HepG2 (cell line): ENCODE data around the gene MAP3K8. TPM values are rescaled to one million over a fixed set of nuclear protein-coding genes. Genes with fewer than 3 reads are reported as not detected.

Source experiments
- ATM ChIP-seq: fragments of 450-650 bp; IDR thresholded peaks from 2 replicates; pipeline ENCODE4 v1.7.1; 2017; ENCODE audit warnings: mild to moderate bottlenecking, borderline replicate concordance
- CC2D1A ChIP-seq: sonication (generic); formaldehyde crosslinking; IDR thresholded peaks from 2 replicates; pipeline ENCODE4 v1.8.1; 2023; ENCODE audit warnings: mild to moderate bottlenecking, missing genetic modification reagents
- CREB1 ChIP-seq, 2 experiments: fragments of 450-650 bp in 1 of 2; IDR thresholded peaks; 2 replicates each; pipeline ENCODE4 v1.6.1; 2016 to 2017; ENCODE audit warnings: control low read depth in 1 of 2, mild to moderate bottlenecking in 1 of 2, missing compliant biosample characterization in 1 of 2, missing genetic modification characterization in 1 of 2
- ELF4 ChIP-seq: sonication (generic); formaldehyde crosslinking; IDR thresholded peaks from 2 replicates; pipeline ENCODE4 v1.5.0; 2020; ENCODE audit warnings: missing genetic modification reagents, mild to moderate bottlenecking, moderate library complexity, borderline replicate concordance
- FOXJ3 ChIP-seq: sonication (generic); formaldehyde crosslinking; IDR thresholded peaks from 2 replicates; pipeline ENCODE4 v1.4.0; 2020; ENCODE audit warnings: missing genetic modification reagents, mild to moderate bottlenecking, borderline replicate concordance
- HNF4A ChIP-seq: sonication (generic); formaldehyde crosslinking; IDR thresholded peaks from 2 replicates; pipeline ENCODE4 v1.4.0; 2020; ENCODE audit warnings: missing genetic modification reagents
- MAFG ChIP-seq: sonication (generic); formaldehyde crosslinking; IDR thresholded peaks from 2 replicates; pipeline ENCODE4 v1.5.1; 2020; ENCODE audit warnings: mild to moderate bottlenecking, missing genetic modification reagents
- NCOR1 ChIP-seq: fragments of 200-600 bp; sonication (generic); IDR thresholded peaks from 2 replicates; pipeline ENCODE4 v1.7.0; 2017; ENCODE audit warnings: antibody characterized with exemption, low read length, borderline replicate concordance
- RARA ChIP-seq: IDR thresholded peaks from 2 replicates; pipeline ENCODE4 v1.6.1; 2016; ENCODE audit warnings: missing genetic modification reagents, missing compliant biosample characterization
- SOX13 ChIP-seq, 3 experiments: fragments of 450-650 bp in 1 of 3; sonication (generic) in 1 of 3; formaldehyde crosslinking in 1 of 3; IDR thresholded peaks in 2 of 3; conservative IDR thresholded peaks in 1 of 3; 2 replicates each; pipeline versions ENCODE4 v1.5.0 to v1.6.1; 2016 to 2020; ENCODE audit warnings: antibody characterized with exemption in 1 of 3, mild to moderate bottlenecking in 1 of 3, missing compliant biosample characterization in 1 of 3, missing genetic modification reagents in 1 of 3, moderate library complexity in 1 of 3
- SRSF1 ChIP-seq: fragments of 200-400 bp; formaldehyde crosslinking; optimal IDR thresholded peaks from 2 replicates; pipeline ENCODE3; 2017; ENCODE audit warnings: mild to moderate bottlenecking, low read depth, low read length, moderate library complexity
- SUZ12 ChIP-seq: fragments of 150-350 bp; IDR thresholded peaks from 2 replicates; pipeline ENCODE4 v1.6.1; 2014; ENCODE audit warnings: low read depth, low read length
- TBX3 ChIP-seq: fragments of 450-650 bp; IDR thresholded peaks from 2 replicates; pipeline ENCODE4 v1.6.1; 2017; ENCODE audit warnings: antibody characterized with exemption, mild to moderate bottlenecking, inconsistent platforms, borderline replicate concordance
- ZNF296 ChIP-seq: sonication (generic); formaldehyde crosslinking; conservative IDR thresholded peaks from 2 replicates; pipeline ENCODE4 v1.5.0; 2020; ENCODE audit warnings: mild to moderate bottlenecking, missing genetic modification reagents
- ZNF337 ChIP-seq: sonication (generic); formaldehyde crosslinking; IDR thresholded peaks from 2 replicates; pipeline ENCODE4 v1.5.1; 2020; ENCODE audit warnings: missing genetic modification reagents, low read depth, mild to moderate bottlenecking, borderline replicate concordance
- ZNF530 ChIP-seq: sonication (generic); formaldehyde crosslinking; IDR thresholded peaks from 2 replicates; pipeline ENCODE4 v1.5.0; 2020; ENCODE audit warnings: low read depth, mild to moderate bottlenecking, missing genetic modification reagents
- ZNF562 ChIP-seq: sonication (generic); formaldehyde crosslinking; IDR thresholded peaks from 2 replicates; pipeline ENCODE4 v1.8.0; 2022; ENCODE audit warnings: missing genetic modification reagents, borderline replicate concordance
- ZNF567 ChIP-seq: sonication (generic); formaldehyde crosslinking; IDR thresholded peaks from 2 replicates; pipeline ENCODE4 v1.8.1; 2023; ENCODE audit warnings: mild to moderate bottlenecking, missing genetic modification reagents, borderline replicate concordance
- ZNF605 ChIP-seq: sonication (generic); formaldehyde crosslinking; IDR thresholded peaks from 2 replicates; pipeline ENCODE4 v1.8.0; 2022; ENCODE audit warnings: mild to moderate bottlenecking, missing genetic modification reagents
- ZNF709 ChIP-seq: sonication (generic); formaldehyde crosslinking; IDR thresholded peaks from 2 replicates; pipeline ENCODE4 v1.5.0; 2020; ENCODE audit warnings: mild to moderate bottlenecking, missing genetic modification reagents
- ZNF781 ChIP-seq: sonication (generic); formaldehyde crosslinking; IDR thresholded peaks from 2 replicates; pipeline ENCODE4 v1.5.1; 2020; ENCODE audit warnings: borderline replicate concordance, mild to moderate bottlenecking, missing genetic modification reagents; ENCODE audit errors: not compliant biosample characterization
- polyA plus RNA-seq, 8 experiments: library from polyadenylated mRNA; depleted of rRNA in 3 of 8; stranded (reverse) in 7 of 8; unstranded in 1 of 8; fragments of >200 nt; fragmentation: Illumina TruSeq in 4 of 8; extraction: Trizol in 4 of 8; gene quantifications; 2 replicates each; pipeline versions ENCODE4 v1.2.1 to v1.2.3, GENCODE V29; 2011 to 2016; ENCODE audit warnings: low read depth in 4 of 8, missing spikeins in 1 of 8, mixed read lengths in 1 of 8; ENCODE audit not compliant: insufficient read depth in 1 of 8
- total RNA-seq, 5 experiments: library from RNA; depleted of rRNA; stranded (reverse); fragments of >200 nt; fragmentation: Illumina TruSeq; extraction: Trizol; gene quantifications; 2 replicates each; pipeline ENCODE4 v1.2.3, GENCODE V29; 2016; ENCODE audit warnings: low read depth in 1 of 5
- TF ChIP-seq, protein P1 (sequence below): sonication (generic); formaldehyde crosslinking; IDR thresholded peaks from 2 replicates; pipeline ENCODE4 v1.5.1; 2020; ENCODE audit warnings: missing genetic modification reagents, mild to moderate bottlenecking, borderline replicate concordance
- TF ChIP-seq, protein P2 (sequence below): sonication (generic); formaldehyde crosslinking; IDR thresholded peaks from 2 replicates; pipeline ENCODE4 v1.4.0; 2020; ENCODE audit warnings: missing genetic modification reagents, borderline replicate concordance

Gene MAP3K8
- total and polyA plus RNA-seq, 2 of the 13 experiments (the other 11 are each of a cell fraction or from before 2014, with no cell fraction given) = 19.3 to 37.9 TPM

DNA sequence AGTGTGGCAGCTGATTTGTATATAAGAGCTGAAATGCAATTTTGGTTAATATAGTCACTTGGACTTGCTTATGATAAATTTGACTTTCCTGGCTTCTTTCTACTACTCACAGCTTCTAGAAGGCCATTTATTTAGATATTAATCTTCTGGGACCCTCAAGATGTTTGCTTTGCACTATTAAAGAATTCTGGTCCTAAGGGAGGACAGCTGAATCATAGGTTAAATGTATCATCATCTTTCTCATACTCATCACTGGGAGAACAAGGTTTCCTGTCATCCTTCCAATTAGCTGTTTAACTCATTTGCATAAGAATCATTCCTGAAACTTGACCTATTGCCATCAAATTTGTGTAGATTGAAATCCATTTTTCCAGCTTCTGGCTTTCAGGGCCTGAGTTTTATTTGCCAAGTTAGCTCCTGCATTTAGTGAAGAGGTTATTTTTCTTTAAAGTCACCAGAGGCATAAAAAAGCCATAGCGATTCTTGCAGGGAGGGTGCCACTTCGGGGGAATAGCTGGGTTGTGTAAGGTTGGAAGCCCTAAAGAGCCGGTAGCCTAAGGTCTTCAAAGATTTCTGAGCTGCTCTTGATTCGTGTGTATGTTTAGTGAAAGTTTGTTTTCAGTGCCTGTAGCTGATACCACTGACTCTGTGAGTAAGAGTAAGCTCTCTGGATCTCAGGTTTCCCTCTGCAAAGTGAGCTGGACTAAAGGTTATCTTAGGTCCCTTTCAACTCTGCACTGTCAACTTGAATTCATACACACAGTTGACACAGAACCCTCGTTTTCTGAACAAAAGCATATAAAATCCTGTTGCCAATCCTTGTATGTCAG lies 4.3 kb downstream of the MAP3K8 start (continued):
- TF ChIP-seq ZNF781 (CRISPR knock-in tag) (no peak), CC2D1A (0 out of 2 replicates have a peak, but pooled peaks have one; percentile 45), SUZ12 (no peak), CREB1 (IDR thresholded peaks at IDR 0.05) (no peak), CREB1 (CRISPR knock-in tag; IDR thresholded peaks at IDR 0.05) (peak; percentile 54), SRSF1 (no peak), ZNF562 (CRISPR knock-in tag) (no peak), ZNF337 (0 out of 2 replicates have a peak, but pooled peaks have one; percentile 64), HNF4A (peak; percentile 71), ZNF530 (no peak), ZNF296 (CRISPR knock-in tag) (no peak), TBX3 (no peak), ELF4 (CRISPR knock-in tag) (no peak), ZNF709 (CRISPR knock-in tag) (no peak), NCOR1 (peak; percentile 73; the same call in 1 of the 2 replicates), MAFG (CRISPR knock-in tag) (no peak), ZNF567 (CRISPR knock-in tag) (no peak), FOXJ3 (CRISPR knock-in tag) (peak; percentile 83; the same call in 1 of the 2 replicates), SOX13 (IDR thresholded peaks at IDR 0.05) (no peak), SOX13 (CRISPR knock-in tag; conservative IDR thresholded peaks at IDR 0.05 in 1 of 2, IDR thresholded peaks at IDR 0.05 in 1 of 2) (peak in 1 of 2 experiments; percentile 82; a peak in 2 of 4 replicates), ATM (no peak), RARA (CRISPR knock-in tag) (peak; percentile 73), ZNF605 (CRISPR knock-in tag) (no peak)
- TF ChIP-seq, protein P1, sequence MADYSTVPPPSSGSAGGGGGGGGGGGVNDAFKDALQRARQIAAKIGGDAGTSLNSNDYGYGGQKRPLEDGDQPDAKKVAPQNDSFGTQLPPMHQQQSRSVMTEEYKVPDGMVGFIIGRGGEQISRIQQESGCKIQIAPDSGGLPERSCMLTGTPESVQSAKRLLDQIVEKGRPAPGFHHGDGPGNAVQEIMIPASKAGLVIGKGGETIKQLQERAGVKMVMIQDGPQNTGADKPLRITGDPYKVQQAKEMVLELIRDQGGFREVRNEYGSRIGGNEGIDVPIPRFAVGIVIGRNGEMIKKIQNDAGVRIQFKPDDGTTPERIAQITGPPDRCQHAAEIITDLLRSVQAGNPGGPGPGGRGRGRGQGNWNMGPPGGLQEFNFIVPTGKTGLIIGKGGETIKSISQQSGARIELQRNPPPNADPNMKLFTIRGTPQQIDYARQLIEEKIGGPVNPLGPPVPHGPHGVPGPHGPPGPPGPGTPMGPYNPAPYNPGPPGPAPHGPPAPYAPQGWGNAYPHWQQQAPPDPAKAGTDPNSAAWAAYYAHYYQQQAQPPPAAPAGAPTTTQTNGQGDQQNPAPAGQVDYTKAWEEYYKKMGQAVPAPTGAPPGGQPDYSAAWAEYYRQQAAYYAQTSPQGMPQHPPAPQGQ = no peak
- TF ChIP-seq, protein P2, sequence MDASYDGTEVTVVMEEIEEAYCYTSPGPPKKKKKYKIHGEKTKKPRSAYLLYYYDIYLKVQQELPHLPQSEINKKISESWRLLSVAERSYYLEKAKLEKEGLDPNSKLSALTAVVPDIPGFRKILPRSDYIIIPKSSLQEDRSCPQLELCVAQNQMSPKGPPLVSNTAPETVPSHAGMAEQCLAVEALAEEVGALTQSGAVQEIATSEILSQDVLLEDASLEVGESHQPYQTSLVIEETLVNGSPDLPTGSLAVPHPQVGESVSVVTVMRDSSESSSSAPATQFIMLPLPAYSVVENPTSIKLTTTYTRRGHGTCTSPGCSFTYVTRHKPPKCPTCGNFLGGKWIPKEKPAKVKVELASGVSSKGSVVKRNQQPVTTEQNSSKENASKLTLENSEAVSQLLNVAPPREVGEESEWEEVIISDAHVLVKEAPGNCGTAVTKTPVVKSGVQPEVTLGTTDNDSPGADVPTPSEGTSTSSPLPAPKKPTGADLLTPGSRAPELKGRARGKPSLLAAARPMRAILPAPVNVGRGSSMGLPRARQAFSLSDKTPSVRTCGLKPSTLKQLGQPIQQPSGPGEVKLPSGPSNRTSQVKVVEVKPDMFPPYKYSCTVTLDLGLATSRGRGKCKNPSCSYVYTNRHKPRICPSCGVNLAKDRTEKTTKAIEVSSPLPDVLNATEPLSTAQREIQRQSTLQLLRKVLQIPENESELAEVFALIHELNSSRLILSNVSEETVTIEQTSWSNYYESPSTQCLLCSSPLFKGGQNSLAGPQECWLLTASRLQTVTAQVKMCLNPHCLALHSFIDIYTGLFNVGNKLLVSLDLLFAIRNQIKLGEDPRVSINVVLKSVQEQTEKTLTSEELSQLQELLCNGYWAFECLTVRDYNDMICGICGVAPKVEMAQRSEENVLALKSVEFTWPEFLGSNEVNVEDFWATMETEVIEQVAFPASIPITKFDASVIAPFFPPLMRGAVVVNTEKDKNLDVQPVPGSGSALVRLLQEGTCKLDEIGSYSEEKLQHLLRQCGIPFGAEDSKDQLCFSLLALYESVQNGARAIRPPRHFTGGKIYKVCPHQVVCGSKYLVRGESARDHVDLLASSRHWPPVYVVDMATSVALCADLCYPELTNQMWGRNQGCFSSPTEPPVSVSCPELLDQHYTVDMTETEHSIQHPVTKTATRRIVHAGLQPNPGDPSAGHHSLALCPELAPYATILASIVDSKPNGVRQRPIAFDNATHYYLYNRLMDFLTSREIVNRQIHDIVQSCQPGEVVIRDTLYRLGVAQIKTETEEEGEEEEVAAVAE (CRISPR knock-in tag) = 0 out of 2 replicates have a peak, but pooled peaks have one; percentile 39
